ENCODE results near the gene LAMA5.
A peak's percentile ranks its signal among the peaks of the same experiment; 100 is the strongest.

Gene LAMA5, protein sequence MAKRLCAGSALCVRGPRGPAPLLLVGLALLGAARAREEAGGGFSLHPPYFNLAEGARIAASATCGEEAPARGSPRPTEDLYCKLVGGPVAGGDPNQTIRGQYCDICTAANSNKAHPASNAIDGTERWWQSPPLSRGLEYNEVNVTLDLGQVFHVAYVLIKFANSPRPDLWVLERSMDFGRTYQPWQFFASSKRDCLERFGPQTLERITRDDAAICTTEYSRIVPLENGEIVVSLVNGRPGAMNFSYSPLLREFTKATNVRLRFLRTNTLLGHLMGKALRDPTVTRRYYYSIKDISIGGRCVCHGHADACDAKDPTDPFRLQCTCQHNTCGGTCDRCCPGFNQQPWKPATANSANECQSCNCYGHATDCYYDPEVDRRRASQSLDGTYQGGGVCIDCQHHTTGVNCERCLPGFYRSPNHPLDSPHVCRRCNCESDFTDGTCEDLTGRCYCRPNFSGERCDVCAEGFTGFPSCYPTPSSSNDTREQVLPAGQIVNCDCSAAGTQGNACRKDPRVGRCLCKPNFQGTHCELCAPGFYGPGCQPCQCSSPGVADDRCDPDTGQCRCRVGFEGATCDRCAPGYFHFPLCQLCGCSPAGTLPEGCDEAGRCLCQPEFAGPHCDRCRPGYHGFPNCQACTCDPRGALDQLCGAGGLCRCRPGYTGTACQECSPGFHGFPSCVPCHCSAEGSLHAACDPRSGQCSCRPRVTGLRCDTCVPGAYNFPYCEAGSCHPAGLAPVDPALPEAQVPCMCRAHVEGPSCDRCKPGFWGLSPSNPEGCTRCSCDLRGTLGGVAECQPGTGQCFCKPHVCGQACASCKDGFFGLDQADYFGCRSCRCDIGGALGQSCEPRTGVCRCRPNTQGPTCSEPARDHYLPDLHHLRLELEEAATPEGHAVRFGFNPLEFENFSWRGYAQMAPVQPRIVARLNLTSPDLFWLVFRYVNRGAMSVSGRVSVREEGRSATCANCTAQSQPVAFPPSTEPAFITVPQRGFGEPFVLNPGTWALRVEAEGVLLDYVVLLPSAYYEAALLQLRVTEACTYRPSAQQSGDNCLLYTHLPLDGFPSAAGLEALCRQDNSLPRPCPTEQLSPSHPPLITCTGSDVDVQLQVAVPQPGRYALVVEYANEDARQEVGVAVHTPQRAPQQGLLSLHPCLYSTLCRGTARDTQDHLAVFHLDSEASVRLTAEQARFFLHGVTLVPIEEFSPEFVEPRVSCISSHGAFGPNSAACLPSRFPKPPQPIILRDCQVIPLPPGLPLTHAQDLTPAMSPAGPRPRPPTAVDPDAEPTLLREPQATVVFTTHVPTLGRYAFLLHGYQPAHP (N-terminal part only)
- total RNA-seq, result 0 to 1.5 (median 0) reads per million in 3 donors

GRCh38 chr20:62367136-62367632, at the start of gene LAMA5:
Gene LAMA5 (minus strand): TSS chr20:62367312. CDS start chr20:62367245, 67 bp downstream.
- DNase-seq, result no peak
- peak within 1 kb of the TSS; percentile 53 for H3K4me3 ChIP-seq (ENCODE audit: insufficient read depth, low read depth, low read length, poor library complexity, severe bottlenecking)
- H3K4me1 ChIP-seq (ENCODE audit: control insufficient read depth, insufficient read depth, low read length, poor library complexity, severe bottlenecking), result peaks cover 16% of the 10 kb centered on the region
- H3K27me3 ChIP-seq (replicated peaks; ENCODE audit: control insufficient read depth, insufficient read depth, low read length, poor library complexity, severe bottlenecking), result peaks cover 43% of the 10 kb centered on the region
- no peaks in the 10 kb centered on the region for H3K36me3 ChIP-seq (ENCODE audit: control insufficient read depth, insufficient read depth, low read length)
- no peaks in the 10 kb centered on the region for H3K9me3 ChIP-seq (ENCODE audit: control insufficient read depth, low read length)
- H3K27ac ChIP-seq (ENCODE audit: insufficient read depth, low read length, poor library complexity, severe bottlenecking), result no peak within 1 kb of the TSS

GRCh38 chr20:62415354-62416111, 48.4 kb upstream of the LAMA5 start:
- Histone ChIP-seq H3K36me3 (ENCODE audit: control insufficient read depth, insufficient read depth, low read length) (no peaks in the 10 kb centered on the region), H3K27ac (ENCODE audit: insufficient read depth, low read length, poor library complexity, severe bottlenecking) (no peak overlapping the region), H3K27me3 (replicated peaks; ENCODE audit: control insufficient read depth, insufficient read depth, low read length, poor library complexity, severe bottlenecking) (no peaks in the 10 kb centered on the region), H3K4me1 (ENCODE audit: control insufficient read depth, insufficient read depth, low read length, poor library complexity, severe bottlenecking) (peaks cover under 1% of the 10 kb centered on the region), H3K4me3 (ENCODE audit: insufficient read depth, low read depth, low read length, poor library complexity, severe bottlenecking) (no peak overlapping the region), H3K9me3 (ENCODE audit: control insufficient read depth, low read length) (no peaks in the 10 kb centered on the region)
- DNase-seq, result no peak

DNA sequence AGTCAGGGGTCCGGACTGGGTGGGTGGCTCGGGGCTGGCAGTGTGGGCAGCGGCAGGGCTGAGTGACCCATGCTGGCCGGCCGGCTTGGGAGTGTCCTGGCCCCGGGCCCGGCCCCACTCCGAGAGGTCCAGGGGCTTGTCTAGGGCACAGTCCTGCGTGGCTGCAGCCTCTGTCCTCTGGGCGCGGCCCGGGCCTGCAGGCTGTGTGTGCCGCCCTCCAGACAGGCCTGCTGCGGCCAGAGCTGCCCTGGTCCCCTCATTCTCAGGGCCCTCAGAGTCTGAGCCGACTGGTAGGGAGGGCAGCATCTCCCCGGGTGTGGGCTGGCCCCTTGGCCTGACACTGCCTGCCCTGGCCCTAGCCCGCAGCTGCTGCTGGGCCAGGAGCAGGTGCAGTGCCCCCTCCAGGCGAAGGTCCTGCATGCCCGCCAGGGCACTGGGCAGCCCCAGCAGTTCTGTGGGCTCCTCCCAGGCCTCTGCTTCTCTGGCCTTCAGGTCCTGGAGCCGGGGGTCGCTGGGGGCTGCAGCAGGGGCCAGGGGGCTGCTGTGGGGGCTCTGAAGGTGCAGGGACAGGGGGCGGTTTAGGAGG, 46.9 kb upstream of the LAMA5 start:
- Histone ChIP-seq H3K27ac (ENCODE audit: insufficient read depth, low read length, poor library complexity, severe bottlenecking) (no peak overlapping the region), H3K4me1 (ENCODE audit: control insufficient read depth, insufficient read depth, low read length, poor library complexity, severe bottlenecking) (peaks cover 4% of the 10 kb centered on the region), H3K36me3 (ENCODE audit: control insufficient read depth, insufficient read depth, low read length) (no peaks in the 10 kb centered on the region), H3K4me3 (ENCODE audit: insufficient read depth, low read depth, low read length, poor library complexity, severe bottlenecking) (no peak overlapping the region), H3K9me3 (ENCODE audit: control insufficient read depth, low read length) (no peaks in the 10 kb centered on the region), H3K27me3 (replicated peaks; ENCODE audit: control insufficient read depth, insufficient read depth, low read length, poor library complexity, severe bottlenecking) (no peaks in the 10 kb centered on the region)
- no peak for DNase-seq

DNA sequence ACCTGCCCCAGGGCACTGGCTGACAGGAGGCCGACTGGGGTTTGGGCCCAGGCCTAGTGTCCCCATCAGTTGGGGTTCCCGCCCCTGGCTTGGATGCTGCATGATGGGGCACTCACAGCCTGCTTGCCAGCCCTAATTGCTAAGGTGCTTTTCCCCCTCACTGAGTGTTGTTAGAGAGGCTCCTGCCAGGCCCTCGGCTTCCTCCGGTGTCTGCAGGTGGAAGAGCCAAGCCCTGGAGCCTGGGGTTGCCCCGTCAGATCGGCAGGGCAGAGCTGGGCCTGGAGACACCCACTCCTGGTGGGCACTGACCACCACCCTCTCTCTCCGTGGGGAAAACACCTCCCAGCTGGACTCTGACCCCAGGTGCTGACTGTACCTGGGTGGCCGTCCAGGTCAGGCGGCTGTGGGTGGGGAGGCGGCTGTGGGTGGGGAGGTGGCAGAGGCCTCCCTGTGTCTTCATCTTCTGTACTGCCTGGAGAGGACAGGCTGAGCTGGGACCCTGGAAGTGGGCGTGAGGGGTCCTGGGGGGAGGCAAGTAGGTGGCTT, 46.0 kb upstream of the LAMA5 start:
- Histone ChIP-seq H3K9me3 (ENCODE audit: control insufficient read depth, low read length) (no peaks in the 10 kb centered on the region), H3K36me3 (ENCODE audit: control insufficient read depth, insufficient read depth, low read length) (no peaks in the 10 kb centered on the region), H3K27ac (ENCODE audit: insufficient read depth, low read length, poor library complexity, severe bottlenecking) (no peak overlapping the region), H3K4me1 (ENCODE audit: control insufficient read depth, insufficient read depth, low read length, poor library complexity, severe bottlenecking) (peaks cover 4% of the 10 kb centered on the region), H3K4me3 (ENCODE audit: insufficient read depth, low read depth, low read length, poor library complexity, severe bottlenecking) (no peak overlapping the region), H3K27me3 (replicated peaks; ENCODE audit: control insufficient read depth, insufficient read depth, low read length, poor library complexity, severe bottlenecking) (no peaks in the 10 kb centered on the region)
- no peak for DNase-seq

- H3K4me1 ChIP-seq (ENCODE audit: control insufficient read depth, insufficient read depth, low read length, poor library complexity, severe bottlenecking), result peaks cover 4% of the 10 kb centered on the region
- H3K36me3 ChIP-seq (ENCODE audit: control insufficient read depth, insufficient read depth, low read length), result no peaks in the 10 kb centered on the region
- no peak for DNase-seq
- H3K9me3 ChIP-seq (ENCODE audit: control insufficient read depth, low read length), result no peaks in the 10 kb centered on the region
- no peaks in the 10 kb centered on the region for H3K27me3 ChIP-seq (replicated peaks; ENCODE audit: control insufficient read depth, insufficient read depth, low read length, poor library complexity, severe bottlenecking)
- no peak overlapping the region for H3K27ac ChIP-seq (ENCODE audit: insufficient read depth, low read length, poor library complexity, severe bottlenecking)
- H3K4me3 ChIP-seq (ENCODE audit: insufficient read depth, low read depth, low read length, poor library complexity, severe bottlenecking), result no peak overlapping the region
These were observed 45.3 kb upstream of the LAMA5 start for GRCh38 chr20:62412194-62413024.

DNA sequence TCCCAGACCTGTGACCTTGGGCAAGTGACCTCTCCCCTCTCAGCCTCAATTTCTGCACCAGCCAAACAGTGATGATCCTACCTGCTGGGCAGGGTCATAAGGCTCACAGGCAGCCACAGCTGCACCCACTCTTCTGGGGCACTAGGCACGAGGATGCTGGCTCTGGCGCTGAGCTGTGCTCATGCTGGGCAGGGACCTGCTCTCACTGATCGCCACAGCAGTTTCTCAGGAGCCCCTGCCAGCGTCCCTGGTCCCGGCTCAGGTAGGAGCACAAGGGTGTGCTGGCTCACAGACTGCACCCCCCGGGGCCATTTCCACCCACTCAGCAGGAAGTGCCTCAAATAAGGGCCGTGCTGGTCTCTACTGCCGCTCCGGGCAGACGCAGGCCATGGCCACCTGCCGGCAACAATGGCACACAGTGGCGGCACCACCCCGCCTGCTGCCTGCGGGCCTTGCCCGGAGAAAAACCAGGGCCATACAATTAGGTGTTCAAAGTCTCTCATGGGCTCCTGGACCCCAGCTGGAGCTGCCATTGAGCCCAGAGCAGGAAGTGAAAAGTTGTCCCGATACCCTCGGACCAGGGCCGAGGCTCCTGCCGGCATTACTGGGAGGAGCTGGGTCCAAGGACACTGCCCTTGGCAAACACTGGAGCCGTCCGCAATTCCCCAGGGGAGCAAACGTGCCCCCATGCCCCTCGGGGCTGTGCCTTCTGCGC, 44.5 kb upstream of the LAMA5 start:
- DNase-seq, result no peak
- H3K27ac ChIP-seq (ENCODE audit: insufficient read depth, low read length, poor library complexity, severe bottlenecking), result no peak overlapping the region
- H3K27me3 ChIP-seq (replicated peaks; ENCODE audit: control insufficient read depth, insufficient read depth, low read length, poor library complexity, severe bottlenecking), result no peaks in the 10 kb centered on the region
- no peaks in the 10 kb centered on the region for H3K36me3 ChIP-seq (ENCODE audit: control insufficient read depth, insufficient read depth, low read length)
- no peaks in the 10 kb centered on the region for H3K9me3 ChIP-seq (ENCODE audit: control insufficient read depth, low read length)
- peaks cover 4% of the 10 kb centered on the region for H3K4me1 ChIP-seq (ENCODE audit: control insufficient read depth, insufficient read depth, low read length, poor library complexity, severe bottlenecking)
- no peak overlapping the region for H3K4me3 ChIP-seq (ENCODE audit: insufficient read depth, low read depth, low read length, poor library complexity, severe bottlenecking)

DNA sequence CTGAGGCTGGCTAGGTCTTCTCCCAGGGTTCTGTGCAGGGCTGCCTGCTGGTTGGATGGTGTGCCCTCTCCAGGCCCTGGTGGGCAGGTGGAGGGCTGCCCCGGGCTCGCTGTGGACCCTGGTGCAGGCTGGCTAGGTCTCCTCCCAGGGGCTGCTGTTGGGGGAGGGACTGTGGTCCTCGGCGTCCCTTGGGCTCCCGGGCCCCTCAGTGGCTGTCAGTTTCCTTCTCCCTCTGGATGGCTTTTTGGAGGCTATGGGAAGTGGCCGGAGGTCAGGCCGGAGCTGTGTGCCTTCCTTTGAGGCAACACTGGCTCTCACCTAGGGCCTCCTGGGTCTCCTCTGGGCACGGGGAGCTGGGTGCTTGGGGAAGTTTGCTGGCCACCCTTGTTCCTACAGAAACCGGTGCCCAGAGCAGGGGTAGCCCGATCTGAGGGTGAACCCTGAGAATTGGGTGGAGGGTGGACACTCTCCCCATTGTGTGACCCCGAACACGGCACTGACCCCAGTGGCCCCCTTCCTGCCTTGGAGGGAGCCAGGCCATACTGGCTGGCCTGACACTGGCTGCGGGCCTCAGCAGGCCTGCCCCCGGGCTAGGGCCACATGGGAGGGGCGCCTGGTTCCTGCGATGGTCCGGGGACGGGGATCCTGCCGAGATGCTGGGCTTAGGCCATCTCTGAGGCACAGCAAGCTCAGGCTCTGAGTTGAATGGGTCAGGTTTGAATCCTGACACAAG, 43.8 kb upstream of the LAMA5 start:
- Histone ChIP-seq H3K27ac (ENCODE audit: insufficient read depth, low read length, poor library complexity, severe bottlenecking) (no peak overlapping the region), H3K9me3 (ENCODE audit: control insufficient read depth, low read length) (no peaks in the 10 kb centered on the region), H3K4me1 (ENCODE audit: control insufficient read depth, insufficient read depth, low read length, poor library complexity, severe bottlenecking) (peaks cover 11% of the 10 kb centered on the region), H3K36me3 (ENCODE audit: control insufficient read depth, insufficient read depth, low read length) (no peaks in the 10 kb centered on the region), H3K27me3 (replicated peaks; ENCODE audit: control insufficient read depth, insufficient read depth, low read length, poor library complexity, severe bottlenecking) (no peaks in the 10 kb centered on the region), H3K4me3 (ENCODE audit: insufficient read depth, low read depth, low read length, poor library complexity, severe bottlenecking) (no peak overlapping the region)
- DNase-seq, result no peak
